HG02870 (cell line): ENCODE results near the gene CASP10.
"Not testable (repeated sequence)": the region's sequence is repeated elsewhere in the genome, so short reads cannot be mapped to it uniquely, and the experiment has no call there.

Experiments
- ATAC-seq: cut with Tn5 transposase; IDR thresholded peaks from one replicate; pipeline ENCODE4 v1.9.1; 2021; ENCODE audit warnings: mild to moderate bottlenecking, moderate library complexity; ENCODE audit not compliant: unreplicated experiment

CASP10 gene

GRCh38 chr2:201154615-201155399 is 28.1 kb upstream of the CASP10 start:
- ATAC-seq, result no peak

GRCh38 chr2:201156036-201156435 is 26.9 kb upstream of the CASP10 start:
- no peak for ATAC-seq

- no peak for ATAC-seq
Observed at GRCh38 chr2:201156640-201157039, 26.3 kb upstream of the CASP10 start.

- ATAC-seq, result peak; percentile 18
Observed at GRCh38 chr2:201157694-201158093, 25.2 kb upstream of the CASP10 start.

- ATAC-seq, result peak; percentile 94
Observed at GRCh38 chr2:201158111-201158929, 24.6 kb upstream of the CASP10 start.

- ATAC-seq, result no peak
Observed at GRCh38 chr2:201164166-201164565, 18.8 kb upstream of the CASP10 start.

- ATAC-seq, result no peak
Observed at GRCh38 chr2:201167546-201167945, 15.4 kb upstream of the CASP10 start.

- ATAC-seq, result not testable (repeated sequence)
Observed at GRCh38 chr2:201168496-201168895, 14.4 kb upstream of the CASP10 start.

GRCh38 chr2:201171259-201171814 is 11.6 kb upstream of the CASP10 start:
- ATAC-seq, result no peak

- no peak for ATAC-seq
Observed at GRCh38 chr2:201172279-201172678, 10.7 kb upstream of the CASP10 start.

- no peak for ATAC-seq
Observed at GRCh38 chr2:201174687-201175086, 8.3 kb upstream of the CASP10 start.

- ATAC-seq, result no peak
Observed at GRCh38 chr2:201176081-201176481, 6.9 kb upstream of the CASP10 start.

- ATAC-seq, result no peak
Observed at GRCh38 chr2:201180010-201180409, 2.9 kb upstream of the CASP10 start.

- no peak for ATAC-seq
Observed at GRCh38 chr2:201183365-201183727, 405 bp downstream of the CASP10 start.

- not testable (repeated sequence) for ATAC-seq
Observed at GRCh38 chr2:201183835-201184234, 894 bp downstream of the CASP10 start.

GRCh38 chr2:201184248-201184647 is 1.3 kb downstream of the CASP10 start:
- ATAC-seq, result not testable (repeated sequence)

- ATAC-seq, result no peak
Observed at GRCh38 chr2:201185863-201186262, 2.9 kb downstream of the CASP10 start.

- no peak for ATAC-seq
Observed at GRCh38 chr2:201186982-201187381, 4.0 kb downstream of the CASP10 start.

- ATAC-seq, result no peak
Observed at GRCh38 chr2:201188449-201188848, 5.5 kb downstream of the CASP10 start.

- no peak for ATAC-seq
Observed at GRCh38 chr2:201191132-201191875, 8.4 kb downstream of the CASP10 start.

GRCh38 chr2:201194097-201194496 is 11.2 kb downstream of the CASP10 start:
- peak; percentile 97 for ATAC-seq
